ENCODE measurements around the gene GPR119.
"Not testable (repeated sequence)": the region's sequence is repeated elsewhere in the genome, so short reads cannot be mapped to it uniquely, and the experiment has no call there.

The GPR119 gene

DNA sequence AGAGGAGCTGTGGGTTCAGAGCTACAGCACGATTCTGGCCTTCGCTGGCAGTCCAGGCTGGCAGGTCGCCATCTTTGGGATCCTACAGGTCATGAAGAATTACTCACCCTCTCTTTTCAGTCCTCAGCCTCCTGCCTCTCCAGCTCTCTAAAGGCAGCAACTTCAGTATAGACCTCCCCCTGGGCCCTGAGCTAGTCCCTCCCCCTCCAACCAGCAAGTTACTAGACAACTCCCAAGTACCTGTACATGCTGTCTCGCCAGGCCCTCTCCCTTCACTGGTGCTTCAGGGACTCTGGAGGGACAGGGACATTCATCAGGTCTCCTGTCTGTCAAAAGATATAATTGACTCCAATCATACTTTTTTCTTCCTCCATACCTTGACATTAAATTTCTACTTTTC is at the start of gene GPR119:
Gene GPR119 (minus strand): TSS at position 155 of the 400 bp plus-strand sequence. CDS start 227 bp downstream, outside the sequence.
- no peak for DNase-seq

DNA sequence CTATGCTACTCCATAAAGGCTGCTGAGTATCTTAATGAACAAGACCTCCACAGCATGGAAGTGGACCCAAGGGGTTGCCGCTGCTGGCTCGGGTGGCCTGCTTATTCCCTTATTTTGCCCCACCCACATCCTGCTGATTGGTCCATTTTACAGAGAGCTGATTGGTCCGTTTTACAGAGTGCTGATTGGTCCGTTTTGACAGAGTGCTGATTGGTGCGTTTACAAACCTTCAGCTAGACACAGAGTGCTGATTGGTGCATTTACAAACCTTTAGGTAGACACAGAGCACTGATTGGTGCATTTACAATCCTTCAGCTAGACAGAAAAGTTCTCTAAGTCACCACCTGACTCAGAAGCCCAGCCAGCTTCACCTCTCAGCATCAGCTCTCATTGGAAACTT is 43.8 kb upstream of the GPR119 start:
- not testable (repeated sequence) for DNase-seq

DNA sequence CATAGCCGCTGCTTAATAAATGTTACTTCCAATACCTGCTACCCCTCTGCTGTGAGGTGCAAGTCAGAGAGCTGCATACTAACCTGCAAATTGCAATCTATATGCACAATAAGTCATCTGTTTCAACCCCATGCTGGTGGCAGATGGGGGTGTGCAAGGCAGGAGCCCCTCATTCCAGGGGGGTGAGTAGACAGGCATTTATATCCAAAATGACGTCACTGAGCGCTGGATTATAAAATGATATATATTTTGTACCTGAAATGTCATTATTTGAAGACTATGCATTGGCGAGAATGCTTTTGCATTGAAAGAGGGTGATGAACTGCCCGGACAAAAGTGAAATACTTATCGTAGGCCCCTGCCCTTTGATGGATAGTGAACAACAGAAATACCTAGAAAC is 41.1 kb upstream of the GPR119 start:
- no peak for DNase-seq

DNA sequence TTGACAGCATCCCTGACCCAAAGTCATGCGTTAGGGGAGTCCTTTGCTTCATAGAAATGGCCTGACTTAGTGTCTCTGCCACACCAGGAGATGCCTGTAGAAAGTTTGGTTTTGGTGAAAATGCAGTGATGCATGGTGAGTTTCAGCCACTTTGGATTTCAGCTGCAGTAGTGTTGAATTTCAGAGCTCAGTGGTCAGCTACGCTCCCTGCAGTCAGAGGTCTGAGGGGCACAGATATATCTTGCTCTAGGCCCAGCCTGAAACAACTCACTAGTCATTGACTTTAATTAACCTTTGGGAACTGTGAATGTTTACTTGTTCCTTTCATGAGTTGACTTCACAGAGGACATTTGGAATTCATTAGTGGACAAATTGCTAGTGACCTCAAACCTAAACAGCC is 33.8 kb upstream of the GPR119 start:
- no peak for DNase-seq

DNA sequence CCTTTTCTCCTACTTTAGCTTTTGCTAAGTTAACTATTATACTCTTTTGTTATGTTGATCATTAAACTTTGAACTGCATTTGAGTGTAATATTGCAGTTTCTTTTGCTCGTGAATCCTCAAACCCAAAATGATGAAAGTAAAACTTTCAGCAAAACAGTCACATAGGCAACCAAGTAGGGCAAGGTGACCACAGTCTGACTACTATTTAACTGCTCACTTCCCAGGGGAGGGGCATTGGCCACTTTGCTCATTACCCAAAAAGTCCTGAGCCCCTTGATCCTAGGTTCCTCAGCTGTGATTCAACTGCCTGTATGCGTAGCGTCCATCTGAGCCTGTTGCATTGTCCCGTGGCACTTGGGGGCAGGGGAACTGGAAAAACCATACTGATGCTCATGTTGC is 33.3 kb upstream of the GPR119 start:
- DNase-seq: no peak

DNA sequence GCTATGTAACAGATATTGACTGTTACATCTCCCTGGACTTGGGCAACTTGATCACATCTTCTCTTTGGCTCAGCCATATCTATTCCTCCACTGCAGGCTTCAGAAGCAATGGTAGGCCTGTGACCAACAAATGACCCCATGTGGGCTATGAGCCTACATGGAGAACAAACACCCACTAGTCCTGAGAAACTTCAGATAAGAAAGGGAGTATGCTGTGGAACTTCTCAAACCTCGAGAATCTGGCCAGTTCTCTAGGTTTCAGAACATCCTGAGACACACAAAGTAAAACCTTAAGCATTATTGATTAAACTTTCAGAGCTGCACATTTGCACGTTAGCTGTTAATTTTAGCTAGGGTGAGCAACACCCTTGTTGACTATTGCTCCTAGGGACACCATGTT is 32.6 kb upstream of the GPR119 start:
- no peak for DNase-seq

DNA sequence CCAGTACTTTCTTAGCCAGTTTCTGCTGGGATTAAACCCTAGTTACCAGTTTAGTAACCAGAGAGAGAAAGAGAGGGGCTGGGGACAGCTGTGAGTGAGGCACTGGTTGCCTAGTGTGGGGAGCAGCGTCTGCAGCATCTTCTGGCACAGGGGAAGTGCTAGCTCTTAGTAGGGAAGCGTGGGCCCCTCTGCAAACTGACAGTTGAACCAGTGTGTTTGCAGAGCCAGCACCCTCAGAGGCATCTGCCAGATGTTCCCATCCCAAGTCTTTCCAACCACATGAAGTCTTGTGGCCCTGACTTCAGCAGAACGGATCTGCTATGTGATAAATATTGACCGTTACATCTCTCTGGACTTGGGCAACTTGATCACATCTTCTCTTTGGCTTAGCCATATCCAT is 31.3 kb upstream of the GPR119 start:
- DNase-seq: no peak

DNA sequence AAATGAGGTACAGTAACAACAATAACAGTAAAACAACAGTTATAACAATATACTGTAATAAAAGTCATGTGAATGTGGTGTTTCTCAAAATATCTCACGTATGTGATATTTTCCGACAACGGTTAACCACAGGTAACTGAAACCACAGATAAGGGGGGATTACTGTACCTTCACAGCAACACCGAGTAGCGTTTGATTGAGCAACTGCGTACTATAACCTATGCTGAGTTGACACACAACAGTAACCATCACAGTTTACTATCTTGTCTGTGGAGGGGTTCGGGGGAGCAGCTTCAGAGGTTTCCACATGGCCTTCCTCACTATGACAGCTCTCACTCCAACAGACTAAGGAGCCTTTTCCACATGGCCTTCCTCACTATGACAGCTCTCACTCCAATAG is 29.7 kb upstream of the GPR119 start:
- no peak for DNase-seq

DNA sequence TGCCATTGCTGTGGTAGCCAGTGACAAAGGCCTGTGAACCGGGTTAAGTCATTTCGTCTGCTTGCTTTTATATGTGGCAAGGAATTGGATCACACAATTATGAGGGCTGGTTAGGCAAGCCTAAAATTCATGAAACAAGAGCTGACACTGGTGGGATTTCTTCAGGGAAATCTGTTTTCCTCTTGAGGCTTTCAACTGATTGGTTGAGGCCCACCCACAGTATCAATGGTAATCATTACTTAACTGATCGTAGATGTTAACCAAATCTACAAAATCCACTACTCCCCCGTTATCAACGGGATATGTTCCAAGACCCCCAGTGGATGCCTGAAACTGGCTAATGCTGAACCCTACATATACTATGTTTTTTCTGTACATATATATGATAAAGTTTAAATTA is 29.3 kb upstream of the GPR119 start:
- no peak for DNase-seq

DNA sequence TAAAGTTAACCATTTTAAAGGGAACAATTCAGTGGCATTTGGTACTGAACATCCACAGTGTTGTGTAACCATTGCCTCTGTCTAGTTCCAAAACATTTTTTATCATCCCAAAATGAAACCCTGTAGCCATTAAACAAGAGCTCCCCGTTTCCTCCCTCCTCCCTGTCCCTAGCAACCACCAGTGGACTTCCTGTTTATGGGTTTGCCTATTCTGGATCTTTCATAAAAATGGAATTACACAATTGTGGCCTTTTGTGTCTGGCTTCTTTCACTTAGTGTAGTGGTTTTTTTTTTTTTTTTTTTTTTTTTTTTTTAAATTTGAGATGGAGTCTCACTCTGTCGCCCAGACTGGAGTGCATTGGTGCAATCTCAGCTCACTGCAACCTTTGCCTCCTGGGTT is 27.9 kb upstream of the GPR119 start:
- no peak for DNase-seq

DNA sequence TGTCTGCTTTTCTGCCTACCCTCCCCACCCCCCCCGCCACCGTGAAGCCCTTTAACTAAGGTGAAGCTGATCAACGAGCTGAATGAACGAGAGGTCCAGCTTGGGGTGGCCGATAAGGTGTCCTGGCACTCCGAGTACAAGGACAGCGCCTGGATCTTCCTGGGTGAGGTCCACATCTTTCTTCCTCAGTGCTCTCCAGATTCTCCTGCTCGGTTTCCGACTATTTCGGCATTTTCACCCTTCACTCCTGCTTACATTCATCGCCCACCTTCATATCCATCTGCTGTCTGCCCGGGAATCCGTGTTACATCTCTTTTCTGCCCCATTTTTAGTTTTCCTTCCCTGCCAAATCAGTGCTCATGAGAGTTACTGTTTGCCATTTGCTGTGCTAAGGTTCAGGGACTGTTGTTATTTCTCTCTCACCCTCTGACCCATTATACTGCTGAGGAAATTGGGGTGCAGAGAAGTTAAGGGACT is 16.8 kb upstream of the GPR119 start:
- DNase-seq: no peak

DNA sequence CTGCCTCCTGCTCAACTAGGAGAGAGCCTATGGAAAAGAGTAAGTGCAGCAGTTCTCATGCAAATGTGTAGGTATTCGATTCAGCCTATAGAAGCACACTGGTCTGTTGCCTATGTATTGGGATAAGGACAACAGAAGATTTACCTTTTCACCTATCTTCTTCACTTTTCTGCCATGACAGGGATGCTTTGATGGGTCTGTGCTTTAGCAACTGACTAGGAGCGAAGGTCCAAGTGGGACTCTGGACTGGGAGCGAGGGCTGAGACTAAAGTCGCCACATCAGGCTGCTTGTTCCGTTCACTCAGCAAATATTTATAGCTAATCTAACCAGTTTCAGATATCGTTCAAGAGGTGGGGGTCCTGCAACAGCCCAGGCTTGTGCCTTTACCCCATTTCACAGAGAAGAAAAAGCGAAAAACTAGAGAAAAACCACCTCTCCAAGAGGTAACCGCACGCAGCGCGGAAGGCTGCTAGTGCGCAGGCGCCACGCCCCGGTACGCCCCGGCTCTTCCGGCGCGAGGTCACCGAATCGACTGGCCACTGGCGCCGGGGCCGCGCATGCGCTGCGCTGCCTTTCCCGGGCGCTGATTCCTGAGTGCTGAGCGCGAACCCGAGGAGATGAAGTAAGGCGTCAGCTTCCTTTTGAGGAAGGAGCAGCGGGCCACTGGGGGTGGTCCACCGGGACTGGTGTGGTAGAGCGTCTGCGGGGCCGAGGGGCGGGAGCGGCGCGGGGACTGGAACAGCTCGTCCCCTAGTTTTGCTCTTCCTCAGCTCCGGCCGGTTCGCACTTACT is 16.1 kb upstream of the GPR119 start, which contains the start of gene RBMX2:
Gene RBMX2 (plus strand): TSS at position 573 of the 793 bp plus-strand sequence. CDS start 46 bp downstream, at position 619.
- DNase-seq: peak in 57 of 58 donors; percentile 1 to 79 (median 54)

DNA sequence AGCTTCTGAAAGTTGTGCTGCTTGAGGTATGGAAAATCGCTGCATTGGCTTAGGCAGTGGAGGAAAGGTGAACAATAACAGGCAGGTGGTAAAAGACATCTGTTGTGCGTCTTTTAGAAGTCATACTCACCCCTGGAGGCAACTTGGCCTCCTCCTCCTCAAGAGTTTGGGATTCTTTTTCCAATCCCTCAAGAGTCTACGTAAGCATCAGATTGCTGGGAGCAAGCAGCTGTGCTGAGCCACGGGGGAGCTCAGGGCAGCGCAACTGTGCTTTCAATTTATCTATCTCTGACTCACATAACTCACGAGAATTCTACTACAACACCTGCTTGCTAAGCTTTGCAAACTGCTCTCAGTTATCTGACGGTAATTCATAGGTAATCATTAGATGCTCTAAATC is 9.9 kb upstream of the GPR119 start:
- DNase-seq: no peak

DNA sequence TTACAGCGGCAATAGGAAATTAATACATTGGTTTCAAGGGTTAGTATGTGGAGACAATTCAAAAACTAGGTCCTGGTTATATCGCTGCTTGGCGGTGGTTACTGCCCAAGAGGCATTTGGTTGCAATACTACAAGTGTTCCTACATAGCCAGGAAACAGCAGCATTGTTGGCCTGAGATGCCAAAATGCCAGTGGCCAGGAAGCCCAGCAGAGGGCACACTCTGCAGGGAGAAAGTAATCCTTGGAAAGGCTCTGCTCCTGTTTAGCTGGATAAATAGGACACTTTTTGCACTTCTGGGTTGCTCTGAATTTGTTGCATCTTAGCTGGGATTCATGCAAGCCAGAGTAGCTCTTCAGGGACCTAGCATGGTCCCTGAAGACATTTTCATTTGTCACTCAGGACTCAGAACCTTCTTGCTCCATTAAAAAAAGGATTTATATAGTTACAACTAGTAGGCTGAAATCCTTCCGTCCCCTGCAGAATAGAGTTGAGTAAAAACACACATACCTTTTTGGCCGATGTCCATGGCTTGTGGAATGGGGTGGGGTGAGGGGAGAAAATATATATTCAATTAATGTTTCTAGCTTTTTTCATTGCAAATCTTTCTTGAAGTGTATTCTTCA is 8.1 kb upstream of the GPR119 start:
- DNase-seq: peak in 54 of 58 donors; percentile 0 to 71 (median 24)

DNA sequence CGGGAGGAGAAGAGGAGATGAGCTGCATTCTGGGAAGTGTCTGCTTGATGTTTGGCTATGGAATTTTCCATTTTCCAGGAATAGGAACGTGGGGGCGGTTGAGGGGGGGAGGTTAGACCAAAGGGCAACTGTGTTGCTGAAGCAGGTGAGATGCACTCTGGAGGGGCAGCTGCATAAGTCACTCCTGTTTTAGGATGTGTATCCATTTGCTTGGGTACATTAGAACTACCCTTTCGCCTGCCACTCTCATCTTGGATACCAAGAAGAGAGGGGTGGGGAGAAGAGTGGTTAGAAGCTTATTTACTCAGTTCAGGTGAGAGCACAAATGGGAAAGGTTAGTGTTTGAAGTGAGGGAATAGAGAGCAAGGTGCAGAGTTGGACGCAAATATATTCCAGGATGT is 934 bp upstream of the GPR119 start:
- no peak for DNase-seq

DNA sequence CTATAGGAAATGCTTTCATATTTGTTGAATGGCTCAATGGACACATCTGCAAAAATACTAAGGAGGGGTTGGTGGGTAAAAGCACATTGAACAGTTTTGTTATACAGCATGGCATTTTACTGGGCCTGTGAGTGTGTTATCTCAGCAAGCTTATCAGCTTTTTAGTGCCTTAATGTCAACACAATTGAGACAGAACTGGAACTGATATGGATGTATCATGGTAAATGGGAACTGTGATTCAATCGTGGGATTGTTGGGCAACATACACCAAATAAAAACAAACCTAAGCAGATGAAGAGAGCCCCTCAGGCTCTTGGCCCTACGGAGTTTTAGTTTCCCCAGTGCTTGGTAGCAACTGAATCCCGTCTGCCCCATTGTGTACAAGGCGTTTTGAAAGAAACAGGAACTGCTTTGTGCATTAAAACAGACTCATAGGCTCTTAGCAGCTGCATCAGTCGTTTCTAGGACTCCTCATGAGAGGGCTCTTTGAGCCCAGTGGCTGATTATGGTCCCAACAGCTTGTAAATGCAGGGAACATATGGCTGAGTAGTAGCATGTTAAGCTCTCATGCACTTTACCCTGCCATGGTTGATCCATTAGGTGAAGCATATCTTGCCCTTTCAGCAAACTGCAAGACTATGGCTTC is 7.3 kb downstream of the GPR119 start:
- peak in 7 of 58 donors; percentile 0 to 3 (median 1) for DNase-seq

DNA sequence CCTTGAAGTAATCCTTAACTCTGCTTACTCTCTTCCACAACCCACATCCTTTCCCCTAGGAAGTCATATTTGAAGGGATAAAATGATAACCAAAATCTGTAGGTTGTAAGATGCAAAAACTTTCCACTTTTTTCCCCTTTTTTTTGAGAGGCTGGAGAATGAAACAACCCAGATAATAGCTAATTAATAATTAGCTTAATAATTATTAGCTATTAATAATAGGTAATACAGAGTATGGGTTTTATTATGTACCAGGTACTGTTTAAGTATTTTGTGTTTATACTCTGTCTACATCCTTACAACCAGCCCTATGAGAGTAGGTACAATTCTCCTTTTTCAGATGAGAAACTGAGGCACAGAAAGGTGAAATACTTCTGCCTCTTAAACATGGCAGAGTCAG is 9.4 kb downstream of the GPR119 start:
- no peak for DNase-seq

DNA sequence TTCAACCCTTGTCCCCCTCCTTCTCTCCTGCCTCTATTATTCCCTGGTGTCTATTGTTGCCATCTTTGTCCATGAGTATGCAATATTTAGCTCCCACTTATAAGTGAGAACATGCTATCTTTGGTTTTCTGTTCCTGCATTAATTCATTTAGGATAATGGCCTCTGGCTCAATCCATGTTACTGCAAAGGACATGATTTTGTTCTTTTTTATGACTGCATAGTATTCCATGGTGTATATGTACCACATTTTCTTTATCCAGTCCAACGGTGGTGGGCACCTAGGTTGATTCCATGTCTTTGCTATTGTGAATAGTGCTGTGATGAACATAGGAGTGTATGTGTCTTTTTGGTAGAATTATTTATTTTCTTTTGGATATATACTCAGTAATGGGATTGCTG is 33.4 kb downstream of the GPR119 start:
- DNase-seq: not testable (repeated sequence)

DNA sequence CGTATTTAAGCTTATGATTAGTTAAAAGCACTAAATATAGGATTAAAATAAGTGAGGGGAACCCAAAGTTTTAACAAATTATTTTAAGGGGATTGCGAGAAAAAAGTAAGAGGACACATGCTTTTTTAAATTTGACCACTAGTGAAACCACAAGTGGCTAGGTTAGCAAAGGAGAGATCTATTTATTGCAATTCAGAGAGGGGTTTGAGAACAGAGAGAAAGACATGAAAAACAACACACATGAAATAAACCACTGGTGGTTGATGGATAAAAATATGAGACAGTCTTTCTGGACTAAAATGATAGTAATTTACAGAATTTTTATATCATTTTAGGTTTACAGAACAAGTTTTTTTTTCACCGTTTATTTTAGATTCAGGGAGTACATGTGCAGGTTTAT is 33.9 kb downstream of the GPR119 start:
- no peak for DNase-seq

DNA sequence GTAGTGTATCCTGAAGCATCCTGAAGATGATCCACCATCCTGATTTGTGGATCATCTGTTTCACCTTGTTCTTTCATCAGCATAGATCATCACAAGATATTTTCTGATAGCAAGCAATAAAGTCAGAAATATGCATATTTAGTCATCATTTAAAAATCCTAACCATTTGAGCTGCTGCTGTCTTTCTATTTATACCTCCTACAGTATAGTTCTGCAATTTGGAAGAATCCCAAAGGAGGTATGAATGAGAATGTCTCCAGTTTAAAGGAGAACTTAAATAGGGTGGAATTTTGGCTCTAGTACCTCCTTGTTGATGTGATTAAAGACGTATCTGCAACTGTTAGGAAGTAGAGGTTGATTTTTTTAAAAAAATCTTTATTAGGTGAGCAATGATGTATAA is 38.2 kb downstream of the GPR119 start:
- DNase-seq: no peak

DNA sequence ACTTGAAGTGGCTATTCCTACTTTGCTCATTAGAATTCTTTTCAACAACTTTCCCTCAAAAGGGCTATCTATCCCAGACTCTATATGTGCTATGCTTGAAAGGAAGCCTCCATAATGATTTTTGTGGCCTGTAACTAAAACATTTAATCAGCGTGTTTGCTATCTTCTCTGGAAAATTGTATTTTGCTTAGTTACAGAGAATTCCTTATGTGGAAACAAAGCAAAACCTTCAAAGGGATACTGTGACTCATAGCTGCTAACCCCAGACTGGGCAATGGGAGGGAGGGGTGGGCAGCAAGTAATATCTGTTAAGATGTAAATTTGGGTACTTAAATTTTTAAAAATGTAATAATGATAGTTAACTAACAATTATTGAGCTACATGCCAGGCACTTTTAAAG is 42.1 kb downstream of the GPR119 start:
- no peak for DNase-seq

DNA sequence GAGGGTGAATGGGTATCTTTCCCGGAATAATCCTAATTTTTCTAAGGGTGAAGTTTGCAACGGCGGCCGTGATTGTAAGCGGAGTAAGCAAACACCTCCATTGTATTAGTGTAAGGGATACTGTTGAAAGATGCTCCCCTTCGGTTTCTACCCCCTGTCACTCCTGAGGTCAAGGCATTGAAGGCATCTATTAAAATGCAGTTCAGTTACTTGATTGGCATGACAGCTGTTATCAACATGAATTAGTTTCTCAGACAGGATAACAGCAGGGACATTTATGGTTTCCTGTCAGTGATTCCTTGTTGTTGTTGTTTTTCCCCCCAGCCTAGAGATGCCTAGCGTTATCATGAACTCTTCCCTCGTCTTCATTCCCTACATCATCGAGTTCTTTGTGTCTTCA is 45.2 kb downstream of the GPR119 start:
- DNase-seq: peak in 2 of 58 donors; percentile 0 to 10
